Right atrium auricular region (tissue), 2 donors: ENCODE measurements around the gene IDI1. TPM values are rescaled to one million over a fixed set of nuclear protein-coding genes. Genes with fewer than 3 reads are reported as not detected.

Experiments used
- DNase-seq: peaks from one replicate; pipeline ENCODE4 v3.0.0-alpha.2; 2019; ENCODE audit warnings: low spot score
- H3K27ac ChIP-seq, 2 donors: fragments of 200-600 bp; sonication (generic); 1 replicate in 1 of 2; 2 replicates in 1 of 2; pipeline ENCODE4 v1.5.1; 2016 to 2019
- H3K27me3 ChIP-seq, 2 donors: fragments of 200-600 bp; sonication (generic); one replicate each; pipeline versions ENCODE4 v1.5.1 to v1.6.0; 2017 to 2019
- H3K36me3 ChIP-seq: fragments of 200-600 bp; sonication (generic); one replicate; pipeline ENCODE4 v1.5.1; 2016
- H3K4me1 ChIP-seq, 2 donors: fragments of 200-600 bp; sonication (generic); one replicate each; pipeline versions ENCODE4 v1.5.1 to v1.6.0; 2017 to 2019
- H3K4me3 ChIP-seq, 2 donors: fragments of 200-600 bp; sonication (generic); 1 replicate in 1 of 2; 2 replicates in 1 of 2; pipeline ENCODE4 v1.5.1; 2017 to 2019; ENCODE audit warnings: mild to moderate bottlenecking in 1 of 2, moderate library complexity in 1 of 2
- H3K9me3 ChIP-seq, 2 donors: fragments of 200-600 bp; sonication (generic); one replicate each; pipeline ENCODE4 v1.5.1; 2019
- CTCF ChIP-seq, 2 donors: fragments of 200-600 bp; sonication (generic); IDR thresholded peaks; one replicate each; pipeline ENCODE4 v1.5.1; 2019; ENCODE audit warnings: antibody characterized with exemption in 2 of 2
- total RNA-seq, 2 donors: library from RNA; depleted of rRNA; stranded (reverse); fragments of >200 nt; gene quantifications; one replicate each; pipeline ENCODE4 v1.1.0, GENCODE V29; 2016

Gene IDI1
- 10 to 100 TPM; 16.7 to 24.3 TPM for total RNA-seq

DNA sequence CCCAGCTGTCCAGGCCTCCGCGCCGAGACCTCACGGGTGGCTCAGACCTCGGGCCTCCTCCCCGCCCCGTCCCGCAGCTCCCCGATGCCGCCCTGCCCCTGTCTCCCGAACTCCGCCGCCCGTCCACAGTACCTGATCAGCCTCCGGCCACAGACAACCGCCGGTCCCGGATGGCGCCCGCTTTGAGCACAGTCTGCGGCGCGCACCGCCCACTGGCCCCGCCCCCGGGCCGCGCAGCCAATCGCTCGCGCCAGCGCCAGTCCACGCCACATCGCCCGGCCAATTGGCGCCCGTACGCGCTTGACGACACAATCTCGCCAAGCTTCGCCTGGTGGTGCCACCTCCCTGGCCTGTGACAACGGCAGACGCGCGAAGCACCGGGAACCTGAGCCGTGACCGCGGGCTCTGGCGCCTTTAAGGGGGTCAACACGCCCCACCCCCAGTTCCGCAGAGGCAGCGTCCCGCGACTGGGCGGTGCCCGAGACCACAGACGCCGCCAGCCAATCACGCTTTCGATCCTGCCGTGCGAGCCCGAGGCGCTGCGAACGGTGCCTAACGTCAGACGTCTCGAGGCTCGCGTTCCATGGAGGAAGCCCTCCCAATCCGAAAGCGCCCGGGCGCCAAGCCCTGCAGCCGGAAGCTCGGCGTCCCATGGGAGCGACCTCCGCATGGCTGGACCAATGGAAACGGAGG lies at the start of gene IDI1:
TSS of gene IDI1 (minus strand) at position 388 of the 693 bp plus-strand sequence. CDS start at position 272, 116 bp downstream.
- no peaks in the 10 kb centered on the region for H3K9me3 ChIP-seq
- H3K36me3 ChIP-seq, result peaks cover 22% of the 10 kb centered on the region
- peak within 1 kb of the TSS; percentile 99 to 100 for H3K27ac ChIP-seq
- no peak for TF ChIP-seq CTCF (IDR thresholded peaks at IDR 0.05)
- peak; percentile 98 for DNase-seq
- H3K4me3 ChIP-seq, result peak within 1 kb of the TSS; percentile 80 to 89
- no peaks in the 10 kb centered on the region for H3K27me3 ChIP-seq
- H3K4me1 ChIP-seq, result peaks cover 0 to 47% of the 10 kb centered on the region in 2 donors

GRCh38 chr10:1097436-1097835 lies 48.5 kb upstream of the IDI1 start:
- no peak for DNase-seq
- Histone ChIP-seq H3K27ac (no peak overlapping the region), H3K4me1 (peaks cover 0 to 16% of the 10 kb centered on the region in 2 donors), H3K4me3 (no peak overlapping the region), H3K27me3 (no peaks in the 10 kb centered on the region), H3K36me3 (peaks cover 45% of the 10 kb centered on the region), H3K9me3 (no peaks in the 10 kb centered on the region)
- TF ChIP-seq CTCF (IDR thresholded peaks at IDR 0.05), result no peak

GRCh38 chr10:1096287-1096889 lies 47.5 kb upstream of the IDI1 start:
- H3K9me3 ChIP-seq, result no peaks in the 10 kb centered on the region
- no peak overlapping the region for H3K4me3 ChIP-seq
- H3K27me3 ChIP-seq, result no peaks in the 10 kb centered on the region
- H3K36me3 ChIP-seq, result peaks cover 41% of the 10 kb centered on the region
- TF ChIP-seq CTCF (IDR thresholded peaks at IDR 0.05), result no peak
- H3K27ac ChIP-seq, result no peak overlapping the region
- peaks cover 0 to 16% of the 10 kb centered on the region in 2 donors for H3K4me1 ChIP-seq
- no peak for DNase-seq

GRCh38 chr10:1095498-1095897 lies 46.6 kb upstream of the IDI1 start:
- no peak for TF ChIP-seq CTCF (IDR thresholded peaks at IDR 0.05)
- Histone ChIP-seq H3K27me3 (no peaks in the 10 kb centered on the region), H3K27ac (no peak overlapping the region), H3K4me1 (peaks cover 0 to 16% of the 10 kb centered on the region in 2 donors), H3K4me3 (no peak overlapping the region), H3K9me3 (no peaks in the 10 kb centered on the region), H3K36me3 (peaks cover 42% of the 10 kb centered on the region)
- DNase-seq, result no peak

- DNase-seq, result no peak
- peaks cover 54% of the 10 kb centered on the region for H3K36me3 ChIP-seq
- no peak for TF ChIP-seq CTCF (IDR thresholded peaks at IDR 0.05)
- H3K9me3 ChIP-seq, result no peaks in the 10 kb centered on the region
- no peak overlapping the region for H3K27ac ChIP-seq
- no peaks in the 10 kb centered on the region for H3K27me3 ChIP-seq
- peaks cover 0 to 11% of the 10 kb centered on the region in 2 donors for H3K4me1 ChIP-seq
- no peak overlapping the region for H3K4me3 ChIP-seq
These were observed 45.5 kb upstream of the IDI1 start for GRCh38 chr10:1094112-1095057.
